ENCODE measurements around the gene DYNLL2.
A peak's percentile ranks its signal among the peaks of the same experiment; 100 is the strongest.
"Not testable (repeated sequence)": the region's sequence is repeated elsewhere in the genome, so short reads cannot be mapped to it uniquely, and the experiment has no call there.

Gene DYNLL2

GRCh38 chr17:58082870-58083490, at the start of gene DYNLL2:
Gene DYNLL2 (plus strand): TSS chr17:58083419. CDS start chr17:58087091, 3,672 bp downstream.
- DNase-seq, result peak; percentile 88

GRCh38 chr17:58039975-58040374, 43.2 kb upstream of the DYNLL2 start:
- no peak for DNase-seq

GRCh38 chr17:58040386-58040785, 42.8 kb upstream of the DYNLL2 start:
- DNase-seq, result no peak

GRCh38 chr17:58041161-58041560, 42.1 kb upstream of the DYNLL2 start:
- DNase-seq, result no peak

- no peak for DNase-seq
These were observed 39.7 kb upstream of the DYNLL2 start for GRCh38 chr17:58043221-58044181.

- not testable (repeated sequence) for DNase-seq
These were observed 39.0 kb upstream of the DYNLL2 start for GRCh38 chr17:58044256-58044655.

GRCh38 chr17:58046239-58047094, 36.8 kb upstream of the DYNLL2 start:
- no peak for DNase-seq

- DNase-seq, result no peak
These were observed 35.7 kb upstream of the DYNLL2 start for GRCh38 chr17:58047376-58048150.

GRCh38 chr17:58049533-58049932, 33.7 kb upstream of the DYNLL2 start:
- no peak for DNase-seq

GRCh38 chr17:58050966-58051365, 32.3 kb upstream of the DYNLL2 start:
- DNase-seq, result no peak

- no peak for DNase-seq
These were observed 31.8 kb upstream of the DYNLL2 start for GRCh38 chr17:58051468-58051867.

- DNase-seq, result no peak
These were observed 30.8 kb upstream of the DYNLL2 start for GRCh38 chr17:58052407-58052806.

- no peak for DNase-seq
These were observed 30.1 kb upstream of the DYNLL2 start for GRCh38 chr17:58052945-58053715.

GRCh38 chr17:58054641-58055040, 28.6 kb upstream of the DYNLL2 start:
- DNase-seq, result no peak

GRCh38 chr17:58056476-58056875, 26.7 kb upstream of the DYNLL2 start:
- no peak for DNase-seq

GRCh38 chr17:58059141-58059540, 24.1 kb upstream of the DYNLL2 start:
- no peak for DNase-seq

- no peak for DNase-seq
These were observed 22.5 kb upstream of the DYNLL2 start for GRCh38 chr17:58060596-58061191.

GRCh38 chr17:58061672-58062071, 21.5 kb upstream of the DYNLL2 start:
- no peak for DNase-seq

GRCh38 chr17:58065238-58065637, 18.0 kb upstream of the DYNLL2 start:
- no peak for DNase-seq

GRCh38 chr17:58066401-58066800, 16.8 kb upstream of the DYNLL2 start:
- no peak for DNase-seq

- DNase-seq, result no peak
These were observed 10.4 kb upstream of the DYNLL2 start for GRCh38 chr17:58072862-58073261.

Measured in activated effector memory CD4-positive, alpha-beta T cell treated with Interleukin-2 at 50 U/mL for 16 hours (primary cell).